HG03354 (cell line): ENCODE results near the gene BEND7.

ENCODE experiments used
- ATAC-seq: cut with Tn5 transposase; IDR thresholded peaks from one replicate; pipeline ENCODE4 v1.9.1; 2021; ENCODE audit warnings: mild to moderate bottlenecking; ENCODE audit not compliant: unreplicated experiment, poor library complexity, severe bottlenecking

BEND7 gene

DNA sequence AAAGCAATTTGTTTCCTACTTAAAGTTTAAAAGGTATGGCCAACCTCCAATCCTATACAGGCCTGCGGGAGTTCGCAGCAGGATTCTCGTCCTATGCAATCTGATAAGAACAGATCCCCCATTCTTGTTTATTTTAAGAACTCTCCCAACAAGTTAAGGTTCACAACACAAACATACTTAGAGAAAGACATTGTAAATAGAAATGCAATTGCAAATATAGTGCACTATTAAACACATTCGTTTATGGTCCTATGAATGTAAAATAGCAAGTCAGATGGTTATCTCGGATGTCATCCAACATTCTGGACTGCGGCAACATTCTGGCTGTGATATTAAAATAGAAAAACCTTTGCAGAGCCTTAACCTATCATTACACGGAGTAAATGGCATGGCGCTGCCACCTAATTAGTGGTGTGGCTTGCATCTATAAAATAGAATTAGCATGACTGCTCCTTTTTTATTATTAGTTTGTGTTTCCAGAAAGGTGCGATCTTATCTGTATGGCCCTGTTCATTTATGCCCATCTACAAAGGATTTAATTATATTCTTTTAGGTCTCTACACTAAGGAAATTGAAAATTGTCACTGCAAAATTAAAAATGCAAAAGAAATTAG lies 37.0 kb downstream of the BEND7 start:
- ATAC-seq: no peak

DNA sequence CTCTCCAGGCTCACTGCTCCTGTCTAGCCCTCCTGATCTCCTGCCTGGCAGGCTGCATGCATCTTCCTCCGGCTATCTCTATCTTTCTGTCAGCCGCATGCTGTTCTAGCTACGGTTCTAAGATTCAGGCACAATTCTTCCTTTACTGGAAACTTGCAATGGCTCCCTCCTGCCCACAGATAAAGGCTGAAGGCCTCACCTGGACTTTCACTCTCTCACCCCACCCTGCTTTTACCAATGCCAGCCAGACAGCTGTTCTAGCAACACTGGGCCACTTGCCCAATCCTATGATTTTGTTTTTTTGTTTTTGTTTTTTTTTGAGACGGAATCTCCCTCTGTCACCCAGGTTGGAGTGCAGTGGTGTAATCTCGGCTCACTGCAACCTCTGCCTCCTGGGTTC lies 38.3 kb downstream of the BEND7 start:
- ATAC-seq: no peak

DNA sequence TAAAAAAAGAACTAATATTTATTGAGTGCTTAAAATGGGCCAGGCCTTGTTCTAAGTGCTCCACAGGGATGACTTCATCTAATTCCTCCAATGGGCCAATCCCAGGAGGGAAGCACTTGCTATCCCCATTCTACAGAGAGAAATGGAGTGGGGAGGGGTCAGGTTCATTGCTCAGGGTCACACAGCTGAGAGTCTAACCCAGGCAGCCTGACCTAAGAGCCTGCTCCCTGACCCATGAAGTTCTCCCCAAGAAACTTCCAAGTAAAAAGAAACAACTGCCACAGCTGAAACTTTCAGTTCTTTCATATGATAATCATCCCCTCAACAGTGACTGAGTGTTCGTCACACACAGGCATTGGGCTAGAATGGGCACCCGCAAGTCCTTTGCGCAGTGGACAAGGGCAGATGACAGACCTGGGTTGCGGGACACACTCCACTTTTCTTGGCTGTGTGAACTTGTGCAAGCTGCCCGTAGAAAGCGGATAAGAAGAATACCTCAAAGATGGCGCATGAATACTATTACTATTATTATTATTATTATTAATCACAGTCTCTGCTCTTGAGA lies 39.7 kb downstream of the BEND7 start:
- no peak for ATAC-seq

DNA sequence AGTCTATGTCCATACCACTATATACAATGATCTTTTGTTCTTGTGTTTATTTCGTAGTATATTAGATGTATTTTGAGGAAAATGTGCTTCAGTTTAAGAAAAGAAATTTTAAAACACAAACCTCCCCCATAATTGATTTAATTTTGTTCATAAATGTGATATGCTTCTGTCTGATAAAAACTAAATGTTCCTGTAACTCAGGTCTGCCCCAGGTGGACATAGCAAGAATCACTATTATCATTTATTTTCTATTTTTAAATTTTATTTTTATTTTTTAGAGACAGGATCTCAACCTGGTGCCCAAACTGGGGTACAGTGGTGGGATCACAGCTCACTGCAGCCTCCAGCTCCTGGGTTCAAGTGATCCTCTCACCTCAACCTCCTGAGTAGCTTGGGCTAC lies 43.2 kb downstream of the BEND7 start:
- no peak for ATAC-seq

DNA sequence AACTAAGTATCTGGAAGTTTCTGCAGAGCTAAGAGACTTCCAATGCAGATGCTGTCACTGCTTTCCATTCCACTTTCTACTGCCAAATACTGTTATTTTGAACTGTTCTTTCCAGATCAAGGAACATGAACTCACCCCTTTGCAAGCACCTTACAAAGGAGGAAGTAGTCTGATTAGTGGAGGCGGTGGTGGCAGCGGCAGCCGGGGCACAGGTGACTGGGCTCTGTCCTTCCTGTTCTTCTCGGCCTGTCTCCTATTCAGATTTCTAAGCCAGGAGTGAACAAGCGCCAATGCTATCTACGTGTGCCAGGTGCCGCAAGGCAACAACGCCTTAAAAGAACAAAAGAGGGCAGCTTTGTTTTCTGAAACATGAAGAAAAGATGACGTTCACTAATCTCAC lies 44.9 kb downstream of the BEND7 start:
- ATAC-seq: no peak

DNA sequence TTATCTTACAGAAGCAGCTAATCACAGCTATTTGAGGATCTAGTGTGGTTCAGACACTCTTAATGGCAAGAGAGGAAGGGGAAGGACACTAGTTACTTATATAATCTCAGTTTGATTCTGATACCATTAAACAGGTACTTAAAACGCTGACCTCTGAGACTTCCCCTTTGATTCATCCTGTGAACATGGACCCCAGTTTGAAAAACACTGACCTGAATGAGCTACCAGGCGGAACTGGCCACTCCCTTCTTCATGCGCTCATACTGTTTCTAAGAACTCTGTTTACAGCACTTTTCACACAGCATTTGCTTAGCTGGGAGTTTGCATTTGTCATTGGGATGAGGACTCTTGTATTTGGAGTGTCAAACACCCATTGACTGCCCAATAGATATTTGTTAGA lies 45.7 kb downstream of the BEND7 start:
- peak; percentile 60 for ATAC-seq

DNA sequence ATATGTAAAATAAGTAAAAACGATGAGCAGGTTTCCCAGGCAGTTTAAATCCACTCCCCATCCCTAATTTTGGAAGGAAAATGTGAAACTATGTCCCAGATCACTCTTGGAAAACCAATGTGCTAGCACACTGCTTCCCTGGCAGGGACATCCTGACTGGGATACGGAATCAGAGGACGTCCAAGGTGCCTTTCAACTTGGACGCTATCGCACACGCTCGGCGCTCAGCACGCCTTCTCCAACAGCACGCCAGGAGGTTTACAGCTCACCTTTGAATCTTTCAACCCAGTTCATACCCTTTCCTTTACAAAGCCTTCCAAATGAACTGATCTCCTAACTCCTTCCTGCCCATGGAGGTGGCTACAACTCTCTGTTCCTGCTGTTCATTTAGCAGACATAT lies 47.1 kb downstream of the BEND7 start:
- no peak for ATAC-seq

DNA sequence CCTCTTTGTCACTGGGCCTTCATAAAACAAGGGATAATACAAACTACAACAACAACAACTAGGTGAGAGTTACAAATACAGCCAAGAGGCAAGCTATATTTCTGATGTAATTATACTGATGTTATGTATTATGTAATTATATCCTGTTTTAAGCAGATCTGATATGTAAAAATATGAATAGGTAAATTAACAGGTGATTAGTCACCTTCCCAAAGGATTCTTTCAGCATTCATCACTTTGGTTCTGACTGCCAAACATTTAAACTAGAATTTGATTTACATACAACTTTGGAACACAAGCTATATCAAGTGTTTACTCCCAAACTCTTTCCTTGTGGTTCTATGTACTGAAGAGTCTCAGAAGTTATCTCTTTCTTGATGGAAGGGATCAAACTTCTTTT lies 53.7 kb downstream of the BEND7 start:
- ATAC-seq: no peak

DNA sequence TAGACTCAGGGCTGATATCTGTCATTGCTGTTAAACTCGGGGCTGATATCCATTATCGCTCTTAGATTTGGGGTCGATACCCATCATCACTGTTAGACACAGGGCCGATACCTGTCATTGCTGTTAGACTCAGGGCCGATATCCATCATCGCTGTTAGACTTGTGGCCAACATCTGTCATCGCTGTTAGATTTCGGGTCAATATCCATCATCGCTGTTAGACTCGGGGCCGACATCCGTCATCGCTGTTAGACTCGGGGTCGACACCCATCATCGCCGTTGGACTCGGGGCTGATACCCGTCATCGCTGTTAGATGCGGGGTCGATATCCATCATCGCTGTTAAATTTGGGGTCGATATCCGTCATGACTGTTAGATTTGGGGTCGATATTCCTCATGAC lies 54.8 kb downstream of the BEND7 start:
- no peak for ATAC-seq

DNA sequence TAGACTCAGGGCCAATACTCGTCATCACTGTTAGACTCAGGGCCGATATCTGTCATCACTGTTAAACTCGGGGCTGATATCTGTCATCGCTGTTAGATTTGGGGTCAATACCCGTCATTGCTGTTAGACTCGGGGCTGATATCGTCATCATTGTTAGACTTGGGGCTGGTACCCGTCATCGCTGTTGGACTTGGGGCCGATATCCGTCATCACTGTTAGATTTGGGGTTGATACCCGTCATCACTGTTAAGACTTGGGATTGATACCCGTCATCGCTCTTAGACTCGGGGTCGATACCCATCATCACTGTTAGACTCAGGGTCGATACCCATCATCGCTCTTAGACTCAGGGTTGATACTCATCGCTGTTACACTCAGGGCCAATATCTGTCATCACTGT lies 56.5 kb downstream of the BEND7 start:
- ATAC-seq: no peak

DNA sequence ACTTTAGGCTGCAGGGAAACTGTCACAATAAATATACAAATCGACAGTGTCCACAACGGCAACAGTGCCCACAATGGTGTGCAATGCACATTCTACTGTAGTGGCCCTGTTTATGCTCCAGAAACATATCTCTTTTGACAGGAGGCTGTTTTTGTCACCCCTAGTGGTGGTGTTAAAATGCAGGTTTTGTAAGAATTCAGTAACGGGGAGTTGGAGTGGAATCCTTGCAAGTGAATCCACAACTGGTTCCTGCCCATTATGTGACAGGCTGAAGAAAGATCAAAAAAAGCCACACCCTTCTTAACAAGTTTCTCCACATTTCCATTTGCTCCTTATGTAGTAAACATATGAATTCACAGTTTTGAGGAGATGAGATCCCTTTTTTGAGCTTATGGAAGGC lies 58.5 kb downstream of the BEND7 start:
- no peak for ATAC-seq

DNA sequence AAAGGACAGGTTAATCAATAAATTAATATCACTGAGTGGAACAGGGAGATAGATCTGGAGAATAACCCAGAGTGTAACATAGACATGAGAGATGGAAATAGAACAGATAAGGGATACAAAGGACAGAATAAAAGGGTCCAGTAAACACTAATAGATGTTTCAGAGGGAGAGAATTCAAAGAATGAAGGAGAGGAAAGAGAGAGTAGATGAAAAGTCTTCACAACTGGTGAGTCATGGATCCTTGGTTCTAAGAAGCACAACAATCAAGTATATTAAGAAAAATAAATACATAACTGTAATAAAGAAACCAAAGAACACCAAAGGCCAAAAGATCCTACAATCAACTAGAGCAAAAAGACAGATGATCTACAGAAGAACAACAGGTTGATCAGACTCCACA lies 66.3 kb downstream of the BEND7 start:
- ATAC-seq: no peak

DNA sequence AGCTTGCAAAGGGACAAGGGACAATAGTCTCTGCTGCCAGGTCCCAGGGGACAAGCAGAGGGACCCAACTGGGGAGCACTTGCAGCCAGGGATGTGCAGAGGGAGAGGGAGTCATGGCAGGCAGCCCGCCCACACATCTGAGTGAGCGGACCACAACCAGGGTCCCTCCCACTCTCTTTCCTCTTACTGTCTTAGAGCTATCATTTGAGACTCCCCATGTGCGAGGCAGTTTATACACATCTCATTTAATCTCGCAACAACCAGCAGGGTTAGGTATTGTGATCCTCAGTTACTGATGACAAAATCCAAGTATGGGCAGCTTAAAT lies 70.2 kb downstream of the BEND7 start:
- no peak for ATAC-seq

DNA sequence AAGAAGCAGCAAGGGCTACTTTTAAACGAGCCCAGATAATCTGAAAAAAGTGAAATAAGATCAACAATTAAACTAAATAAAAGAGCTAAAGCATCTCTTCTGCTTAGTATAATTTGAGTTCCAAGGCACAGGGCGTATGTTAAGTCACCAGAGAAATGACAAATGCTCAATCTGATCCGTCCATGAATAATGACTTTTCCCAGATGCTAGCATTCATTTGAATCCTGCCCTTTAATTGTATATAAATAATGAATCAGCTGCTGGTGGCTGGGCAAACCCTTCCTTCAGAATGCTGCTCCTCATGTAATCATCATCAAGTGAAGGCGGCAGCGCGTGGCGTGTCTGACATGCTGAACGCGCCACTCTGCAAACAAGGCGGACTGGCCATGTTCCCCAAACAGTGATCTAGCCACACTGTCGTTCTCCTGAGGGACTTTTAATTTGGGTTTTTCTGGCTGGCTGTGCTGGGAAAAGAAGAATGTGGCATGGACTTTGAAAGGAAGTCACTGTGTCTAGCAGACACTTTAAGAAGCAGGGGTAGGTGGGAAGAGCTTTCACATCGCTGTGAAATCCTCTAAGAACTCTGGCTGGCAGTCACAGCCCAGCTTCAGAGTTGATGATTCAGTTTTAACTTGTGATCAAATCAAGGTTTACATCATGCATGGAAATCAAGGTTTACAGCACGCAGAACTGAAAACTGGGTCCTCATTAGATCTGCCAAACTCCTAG lies 70.7 kb downstream of the BEND7 start:
- no peak for ATAC-seq

DNA sequence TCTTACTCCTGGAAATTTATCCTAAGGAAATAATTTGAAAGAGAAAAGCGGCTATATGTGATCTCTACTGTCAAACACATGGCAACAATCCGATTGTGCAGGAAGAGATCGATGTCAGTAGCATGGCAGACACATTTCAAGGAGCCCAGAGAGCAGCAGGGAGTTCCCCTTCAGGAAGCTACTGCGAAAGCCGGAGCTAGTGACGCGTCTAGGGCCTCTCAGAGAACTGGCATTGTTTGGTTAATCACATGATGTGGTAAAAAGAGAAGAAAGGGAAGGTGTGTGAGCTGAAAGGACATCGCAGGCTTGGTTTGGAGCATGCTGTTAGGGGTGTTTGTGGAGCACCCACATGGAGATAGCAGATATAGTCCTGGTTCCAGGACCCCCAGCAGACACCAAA lies 74.9 kb downstream of the BEND7 start:
- ATAC-seq: no peak

DNA sequence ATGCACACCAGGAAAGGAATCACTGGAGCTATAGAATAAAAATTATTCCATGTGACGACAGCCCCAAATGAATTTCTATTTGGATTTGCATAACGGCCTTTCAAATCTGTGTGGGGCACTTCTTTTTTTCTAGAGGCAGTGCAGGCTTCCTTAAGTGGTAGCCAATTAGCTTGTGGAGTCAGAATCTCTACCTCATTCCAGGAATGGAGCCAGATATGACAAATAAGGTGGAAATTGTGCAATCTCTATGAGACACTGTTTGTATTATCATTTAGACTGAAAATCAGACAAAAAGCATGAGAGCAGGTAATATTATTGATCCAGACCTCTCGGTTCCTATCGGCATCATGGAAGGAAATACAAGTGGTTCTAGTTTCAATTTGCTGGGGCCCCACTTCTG lies 78.7 kb downstream of the BEND7 start:
- no peak for ATAC-seq

DNA sequence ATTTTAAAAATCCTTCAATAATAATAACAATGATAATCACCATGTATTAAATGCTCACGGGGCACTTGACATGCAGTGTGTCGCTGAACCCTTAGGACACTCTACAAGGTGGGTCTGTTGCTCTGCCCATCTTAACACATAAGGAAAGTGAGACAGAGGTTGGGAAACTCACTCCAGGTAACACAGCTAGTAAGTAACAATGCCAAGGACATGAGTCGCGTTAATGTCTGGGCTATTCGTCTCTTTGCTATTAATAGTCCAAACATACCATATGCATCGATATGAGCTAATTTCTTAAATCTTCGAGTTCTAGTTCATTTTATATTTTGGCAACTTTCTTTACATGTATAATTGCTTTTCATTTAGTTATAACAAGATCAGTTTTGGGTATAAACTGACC lies 79.5 kb downstream of the BEND7 start:
- ATAC-seq: no peak

DNA sequence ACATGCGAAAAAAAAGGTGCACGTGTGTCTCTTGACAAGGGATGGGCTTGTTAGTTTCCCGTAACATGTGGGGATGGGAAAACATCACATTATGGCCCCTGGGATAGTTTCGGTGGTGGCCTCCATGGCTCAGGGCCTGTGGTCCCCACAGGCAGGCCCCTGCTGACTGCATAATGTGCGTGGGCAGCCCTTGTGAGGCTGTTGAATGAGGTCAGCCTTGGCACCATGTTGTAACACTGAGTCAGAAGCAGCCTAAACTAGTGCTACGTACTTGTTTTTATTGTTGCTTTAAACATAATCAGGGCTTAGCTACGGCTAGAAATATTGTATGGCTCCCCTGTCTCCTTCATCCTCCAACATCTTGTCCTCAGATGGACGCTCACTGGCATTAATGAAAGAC lies 80.6 kb downstream of the BEND7 start:
- no peak for ATAC-seq

DNA sequence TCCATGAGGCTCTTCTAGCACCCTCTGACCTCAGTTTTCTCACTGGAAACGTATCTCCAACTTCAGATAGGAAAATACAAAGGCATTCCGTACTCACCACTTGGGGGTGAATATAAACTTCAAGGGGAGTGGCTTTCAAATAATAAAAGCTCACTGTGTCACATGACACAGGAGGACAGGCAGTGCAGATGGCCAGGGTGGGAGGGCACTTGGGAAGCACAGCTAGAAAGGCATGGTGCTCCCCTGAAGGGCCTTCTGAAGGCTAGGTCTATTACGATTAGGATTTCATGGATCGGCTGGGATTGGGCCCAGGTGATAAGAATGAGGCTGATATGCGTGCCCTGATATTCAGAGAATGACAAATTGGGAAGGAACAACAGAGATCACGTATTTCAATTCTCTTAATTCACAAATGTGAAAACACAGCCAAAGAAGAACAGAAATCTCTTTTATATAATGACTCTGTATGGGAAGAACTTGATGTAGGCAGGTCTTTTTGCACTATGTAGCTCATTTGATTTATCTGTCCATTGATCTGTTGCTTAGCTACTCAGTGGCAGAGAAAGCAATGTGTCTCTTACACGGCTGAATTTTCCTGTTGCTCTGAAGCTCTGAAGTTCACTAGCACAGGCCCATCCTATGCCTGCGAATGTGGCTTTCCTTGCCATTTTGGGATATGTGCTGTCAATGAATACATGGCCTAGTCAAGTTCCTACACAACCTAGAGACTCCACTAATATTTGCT lies 83.0 kb downstream of the BEND7 start:
- ATAC-seq: no peak

DNA sequence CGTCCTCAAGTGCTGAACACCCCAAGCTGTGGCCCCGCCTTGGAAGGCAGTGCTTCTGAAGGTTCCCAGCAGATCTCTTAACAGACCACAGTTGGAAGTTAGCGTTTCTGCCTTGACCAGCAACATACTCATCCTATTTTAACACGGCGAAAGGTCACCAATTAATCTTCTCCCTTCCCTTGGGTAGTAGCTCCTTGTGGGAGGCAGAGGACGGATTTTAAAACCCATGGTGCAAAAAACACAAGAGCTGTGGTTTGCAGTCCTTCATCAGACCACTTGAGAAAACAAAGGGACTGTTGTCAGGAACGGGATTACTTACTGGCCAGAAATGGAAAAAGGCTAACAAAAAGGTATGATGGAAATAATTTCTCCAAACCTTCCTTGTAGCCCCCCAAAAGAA lies 87.3 kb downstream of the BEND7 start:
- ATAC-seq: no peak
